ENCODE measurements around the gene LRRC4C. TPM values are rescaled to one million over a fixed set of nuclear protein-coding genes. Genes with fewer than 3 reads are reported as not detected.

The LRRC4C gene
- total RNA-seq, 4 donors from 2014 or later, result 0.38 to 3.5 (median 0.95) TPM; not detected in 1

- ATAC-seq (ENCODE audit: low FRiP score) (no peak), DNase-seq (ENCODE audit: low spot score) (no peak)
- TF ChIP-seq CTCF (IDR thresholded peaks at IDR 0.05), result no peak
Observed at GRCh38 chr11:40491341-40491740, 968.1 kb downstream of the LRRC4C start.

DNA sequence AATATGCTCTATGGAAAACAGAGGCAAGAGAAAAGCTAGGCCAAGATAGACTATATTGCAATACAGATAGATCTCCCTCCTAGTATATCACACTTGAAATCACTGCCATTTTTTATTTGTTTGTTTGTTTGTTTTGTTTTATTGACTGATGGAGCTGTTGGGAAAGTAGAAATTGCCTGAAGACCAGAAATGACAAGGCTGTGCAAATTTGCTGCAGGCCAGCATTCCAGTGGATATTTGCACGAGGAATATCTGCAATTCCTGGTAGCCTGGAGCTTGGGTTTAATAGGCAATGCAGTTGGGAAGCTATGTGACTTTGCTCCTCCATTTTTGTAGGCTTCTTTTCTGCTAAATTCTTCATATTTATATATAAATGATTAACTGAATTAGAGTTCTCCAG, 991.7 kb downstream of the LRRC4C start:
- ATAC-seq (ENCODE audit: low FRiP score) (no peak), DNase-seq (ENCODE audit: low spot score) (no peak)
- TF ChIP-seq CTCF (IDR thresholded peaks at IDR 0.05), result no peak

DNA sequence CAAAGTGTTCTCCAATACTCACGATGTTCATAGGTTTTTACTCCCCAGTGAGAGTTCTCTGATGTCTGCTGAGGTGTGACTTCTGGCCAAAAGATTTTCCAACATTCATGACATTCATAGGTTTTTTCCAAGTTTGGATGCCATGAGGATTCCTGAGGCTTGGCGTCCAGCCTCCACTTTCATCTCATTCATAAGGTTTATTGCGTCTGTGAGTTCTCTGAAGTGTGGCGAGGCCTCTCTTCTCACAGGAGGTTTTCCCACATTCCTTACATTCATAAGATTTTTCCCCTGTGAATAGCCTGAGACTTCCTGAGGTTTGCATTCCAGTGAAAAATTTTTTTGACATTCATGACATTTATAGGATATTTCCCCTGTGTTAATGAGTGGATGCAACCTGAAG, 1014.1 kb downstream of the LRRC4C start:
- no peak for TF ChIP-seq CTCF (IDR thresholded peaks at IDR 0.05)
- no peak for ATAC-seq (ENCODE audit: low FRiP score)
- no peak for DNase-seq (ENCODE audit: low spot score)

- TF ChIP-seq CTCF (IDR thresholded peaks at IDR 0.05), result no peak
- ATAC-seq (ENCODE audit: low FRiP score), result no peak
- no peak for DNase-seq (ENCODE audit: low spot score)
Observed at GRCh38 chr11:40444151-40444550, 1015.3 kb downstream of the LRRC4C start.

DNA sequence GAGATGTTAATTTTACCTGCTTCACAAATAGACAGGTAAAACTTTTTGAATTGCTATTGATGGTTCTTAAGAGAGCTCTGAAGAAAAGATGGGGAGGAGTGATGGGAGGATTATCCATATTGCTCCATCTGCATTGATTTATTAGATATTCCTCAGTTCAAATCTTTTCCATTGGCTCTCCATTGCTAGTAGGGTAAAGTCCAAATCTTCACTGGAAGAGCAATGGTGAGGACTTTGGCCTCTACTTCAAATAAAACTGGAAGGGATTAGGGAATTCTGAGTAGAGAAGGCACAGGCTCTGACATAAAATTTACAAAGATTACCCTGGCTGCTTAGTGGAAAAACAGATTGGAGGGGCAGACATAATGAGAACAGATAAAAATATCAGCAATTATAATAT, 1024.1 kb downstream of the LRRC4C start:
- ATAC-seq (ENCODE audit: low FRiP score) (no peak), DNase-seq (ENCODE audit: low spot score) (no peak)
- no peak for TF ChIP-seq CTCF (IDR thresholded peaks at IDR 0.05)

GRCh38 chr11:40434926-40435325, 1024.5 kb downstream of the LRRC4C start:
- TF ChIP-seq CTCF (IDR thresholded peaks at IDR 0.05), result no peak
- no peak for DNase-seq (ENCODE audit: low spot score)
- no peak for ATAC-seq (ENCODE audit: low FRiP score)

GRCh38 chr11:40432358-40432757, 1027.1 kb downstream of the LRRC4C start:
- TF ChIP-seq CTCF (IDR thresholded peaks at IDR 0.05), result no peak
- ATAC-seq (ENCODE audit: low FRiP score) (no peak), DNase-seq (ENCODE audit: low spot score) (no peak)

Measured in omental fat pad (tissue), 4 donors.